ENCODE measurements around the gene CHI3L2. TPM values are rescaled to one million over a fixed set of nuclear protein-coding genes. Genes with fewer than 3 reads are reported as not detected.

Gene CHI3L2
- total RNA-seq, 1 donor from 2014 or later = not detected

DNA sequence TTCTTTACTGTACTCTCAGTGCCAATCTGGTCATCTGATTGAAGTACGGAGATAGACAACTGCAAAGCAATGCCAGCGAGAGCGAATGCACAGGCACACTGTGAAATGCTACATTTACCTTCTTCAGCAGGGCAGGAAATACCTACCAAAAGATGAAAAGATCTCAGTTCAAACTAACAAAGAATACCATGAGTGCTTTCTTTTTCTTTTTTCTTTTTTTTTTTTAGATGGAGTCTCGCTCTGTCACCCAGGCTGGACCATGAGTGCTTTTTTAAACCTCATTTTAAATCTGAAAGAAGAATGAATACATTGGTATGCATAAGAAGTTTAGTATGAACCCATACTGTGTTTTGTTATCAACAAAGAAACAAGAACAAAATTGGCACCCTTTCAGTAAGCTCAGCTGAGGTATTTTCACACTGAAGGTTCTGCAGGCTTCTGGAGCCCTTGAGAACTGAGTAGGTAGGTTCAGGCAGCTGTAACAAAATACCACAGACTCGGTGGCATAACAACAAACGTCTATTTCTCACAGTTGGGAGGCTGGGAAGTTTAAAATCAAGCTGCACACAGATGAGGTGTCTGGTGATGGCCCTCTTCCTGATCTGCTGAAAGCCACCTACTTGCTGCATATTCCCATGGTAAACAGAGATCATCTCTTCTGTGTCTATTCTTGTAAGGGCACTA is 1.7 kb upstream of the CHI3L2 start:
- H3K27ac ChIP-seq (ENCODE audit: low read depth, low read length) = peak overlapping the region; percentile 23
- Mint-ChIP-seq H3K9me3 (ENCODE audit: unreplicated experiment) (no peaks in the 10 kb centered on the region), H3K4me1 (ENCODE audit: low read depth, unreplicated experiment) (peaks cover 50% of the 10 kb centered on the region), H3K27me3 (ENCODE audit: low read depth, unreplicated experiment) (no peaks in the 10 kb centered on the region), H3K27ac (ENCODE audit: unreplicated experiment) (no peak overlapping the region), H3K4me3 (ENCODE audit: unreplicated experiment) (no peak overlapping the region), H3K36me3 (ENCODE audit: low read depth, unreplicated experiment) (no peaks in the 10 kb centered on the region)
- no peak overlapping the region for H3K4me2 ChIP-seq (ENCODE audit: low read length)
- no peaks in the 10 kb centered on the region for H3K36me3 ChIP-seq (ENCODE audit: insufficient read depth, low read length)
- TF ChIP-seq, protein P1, sequence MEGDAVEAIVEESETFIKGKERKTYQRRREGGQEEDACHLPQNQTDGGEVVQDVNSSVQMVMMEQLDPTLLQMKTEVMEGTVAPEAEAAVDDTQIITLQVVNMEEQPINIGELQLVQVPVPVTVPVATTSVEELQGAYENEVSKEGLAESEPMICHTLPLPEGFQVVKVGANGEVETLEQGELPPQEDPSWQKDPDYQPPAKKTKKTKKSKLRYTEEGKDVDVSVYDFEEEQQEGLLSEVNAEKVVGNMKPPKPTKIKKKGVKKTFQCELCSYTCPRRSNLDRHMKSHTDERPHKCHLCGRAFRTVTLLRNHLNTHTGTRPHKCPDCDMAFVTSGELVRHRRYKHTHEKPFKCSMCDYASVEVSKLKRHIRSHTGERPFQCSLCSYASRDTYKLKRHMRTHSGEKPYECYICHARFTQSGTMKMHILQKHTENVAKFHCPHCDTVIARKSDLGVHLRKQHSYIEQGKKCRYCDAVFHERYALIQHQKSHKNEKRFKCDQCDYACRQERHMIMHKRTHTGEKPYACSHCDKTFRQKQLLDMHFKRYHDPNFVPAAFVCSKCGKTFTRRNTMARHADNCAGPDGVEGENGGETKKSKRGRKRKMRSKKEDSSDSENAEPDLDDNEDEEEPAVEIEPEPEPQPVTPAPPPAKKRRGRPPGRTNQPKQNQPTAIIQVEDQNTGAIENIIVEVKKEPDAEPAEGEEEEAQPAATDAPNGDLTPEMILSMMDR (IDR thresholded peaks at IDR 0.05; ENCODE audit: insufficient read depth, low read depth, low read length) = no peak
- TF ChIP-seq EZH2 (IDR thresholded peaks at IDR 0.05; ENCODE audit: insufficient read depth, low read length) = no peak
- H3K4me3 ChIP-seq (ENCODE audit: insufficient read depth, low read depth, low read length) = no peak overlapping the region
- peak; percentile 51 for DNase-seq (ENCODE audit: low read depth)
- H3K9ac ChIP-seq (ENCODE audit: low read length) = peak overlapping the region; percentile 2
- H3K4me1 ChIP-seq (ENCODE audit: insufficient read depth, low read length) = peaks cover 35% of the 10 kb centered on the region
- no peaks in the 10 kb centered on the region for H4K20me1 ChIP-seq (ENCODE audit: insufficient read depth, low read length)
- no peaks in the 10 kb centered on the region for H3K9me3 ChIP-seq (ENCODE audit: insufficient read depth, low read depth, low read length)
- no peaks in the 10 kb centered on the region for H3K79me2 ChIP-seq (ENCODE audit: insufficient read depth, low read length)
- no peak overlapping the region for H2AFZ ChIP-seq (ENCODE audit: low read depth, low read length)
- FAIRE-seq = no peak
- H3K27me3 ChIP-seq (ENCODE audit: insufficient read depth, low read length) = no peaks in the 10 kb centered on the region

DNA sequence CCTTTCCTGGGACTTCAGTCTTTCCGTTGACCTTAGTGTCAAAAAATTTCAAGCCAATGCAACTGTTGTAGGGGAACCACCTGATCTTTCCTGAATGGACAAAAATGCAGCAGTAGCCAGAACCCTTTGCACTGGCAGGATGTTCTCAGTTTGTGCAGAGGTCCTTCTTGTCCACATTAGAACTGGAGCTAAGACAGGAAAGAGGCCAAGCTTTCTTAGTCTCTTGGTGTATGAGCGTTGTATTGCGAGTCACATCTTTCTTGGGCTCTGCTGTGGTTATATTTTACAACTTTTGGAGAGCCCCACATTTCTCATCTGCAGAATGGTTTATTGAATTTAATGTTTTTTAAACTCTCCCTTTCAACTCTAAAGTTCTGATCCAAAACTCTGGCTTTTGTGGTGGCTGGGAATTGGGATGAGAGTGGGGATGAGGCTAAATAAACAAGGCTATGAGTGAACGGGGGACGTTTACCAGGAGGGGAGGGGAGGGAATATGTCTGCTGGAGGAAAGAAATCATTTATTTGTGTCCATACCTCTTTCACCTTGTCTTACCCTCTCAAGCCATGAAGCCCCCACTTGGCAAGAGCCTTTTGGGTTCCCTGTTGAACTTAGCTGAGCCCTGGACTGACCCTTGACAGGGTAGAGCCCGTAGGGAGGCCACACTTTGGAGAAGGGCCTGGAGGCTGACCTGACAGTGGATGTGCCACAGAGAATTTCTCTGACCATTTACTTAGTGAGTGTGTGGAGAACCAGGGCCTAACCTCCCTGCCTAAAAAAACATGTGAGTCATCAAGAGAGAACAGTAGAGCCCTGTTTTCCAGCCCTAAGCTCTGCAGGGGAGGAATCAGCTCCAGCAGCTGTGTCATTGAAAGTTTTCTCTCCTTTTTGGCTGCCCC is 586 bp downstream of the CHI3L2 start:
- DNase-seq (ENCODE audit: low read depth) = peak; percentile 92
- peak overlapping the region; percentile 93 for H3K27ac Mint-ChIP-seq (ENCODE audit: unreplicated experiment)
- TF ChIP-seq EZH2 (IDR thresholded peaks at IDR 0.05; ENCODE audit: insufficient read depth, low read length) = no peak
- TF ChIP-seq, protein P1 (IDR thresholded peaks at IDR 0.05; ENCODE audit: insufficient read depth, low read depth, low read length) = no peak
- peak overlapping the region; percentile 43 for H3K4me3 Mint-ChIP-seq (ENCODE audit: unreplicated experiment)
- Histone ChIP-seq H3K9ac (ENCODE audit: low read length) (peak overlapping the region; percentile 42), H3K27me3 (ENCODE audit: insufficient read depth, low read length) (no peaks in the 10 kb centered on the region), H3K9me3 (ENCODE audit: insufficient read depth, low read depth, low read length) (no peaks in the 10 kb centered on the region), H3K4me3 (ENCODE audit: insufficient read depth, low read depth, low read length) (no peak overlapping the region), H3K4me1 (ENCODE audit: insufficient read depth, low read length) (peaks cover 24% of the 10 kb centered on the region), H3K79me2 (ENCODE audit: insufficient read depth, low read length) (no peaks in the 10 kb centered on the region), H4K20me1 (ENCODE audit: insufficient read depth, low read length) (no peaks in the 10 kb centered on the region), H2AFZ (ENCODE audit: low read depth, low read length) (no peak overlapping the region), H3K36me3 (ENCODE audit: insufficient read depth, low read length) (no peaks in the 10 kb centered on the region), H3K27ac (ENCODE audit: low read depth, low read length) (peak overlapping the region; percentile 58), H3K4me2 (ENCODE audit: low read length) (peak overlapping the region; percentile 74)
- H3K4me1 Mint-ChIP-seq (ENCODE audit: low read depth, unreplicated experiment) = peaks cover 37% of the 10 kb centered on the region
- H3K9me3 Mint-ChIP-seq (ENCODE audit: unreplicated experiment) = no peaks in the 10 kb centered on the region
- peak; percentile 55 for FAIRE-seq
- no peaks in the 10 kb centered on the region for H3K36me3 Mint-ChIP-seq (ENCODE audit: low read depth, unreplicated experiment)
- no peaks in the 10 kb centered on the region for H3K27me3 Mint-ChIP-seq (ENCODE audit: low read depth, unreplicated experiment)

Measured in astrocyte (in vitro differentiated cells and primary cell).